Astrocyte (in vitro differentiated cells and primary cell): ENCODE data around the gene NKIRAS2. TPM values are rescaled to one million over a fixed set of nuclear protein-coding genes. Genes with fewer than 3 reads are reported as not detected.

Experiments used
- DNase-seq: peaks from one replicate; pipeline ENCODE4 v3.0.0-alpha.2; 2010; ENCODE audit warnings: low read depth
- FAIRE-seq: peaks from 2 replicates; lab custom pipeline; 2011; peaks lifted over from hg19 to GRCh38; lab: Jason Lieb, UNC
- H2AFZ ChIP-seq: 2 replicates; pipeline ENCODE4 v1.6.0; 2012; ENCODE audit warnings: low read depth, low read length, inconsistent platforms
- H3K27ac ChIP-seq: 2 replicates; pipeline ENCODE4 v1.5.1; 2011; ENCODE audit warnings: low read depth, low read length, inconsistent platforms
- H3K27me3 ChIP-seq: 2 replicates; pipeline ENCODE4 v1.6.0; 2011; ENCODE audit warnings: low read length, inconsistent platforms; ENCODE audit not compliant: insufficient read depth
- H3K36me3 ChIP-seq: 2 replicates; pipeline ENCODE4 v1.5.1; 2011; ENCODE audit warnings: low read length, inconsistent platforms; ENCODE audit not compliant: insufficient read depth
- H3K4me1 ChIP-seq: 2 replicates; pipeline ENCODE4 v1.5.1; 2011; ENCODE audit warnings: low read length, inconsistent platforms; ENCODE audit not compliant: insufficient read depth
- H3K4me2 ChIP-seq: 2 replicates; pipeline ENCODE4 v1.6.0; 2012; ENCODE audit warnings: low read length, inconsistent platforms
- H3K4me3 ChIP-seq: 2 replicates; pipeline ENCODE4 v1.5.1; 2011; ENCODE audit warnings: low read depth, mild to moderate bottlenecking, low read length, inconsistent platforms; ENCODE audit not compliant: insufficient read depth
- H3K79me2 ChIP-seq: 2 replicates; pipeline ENCODE4 v1.6.0; 2012; ENCODE audit warnings: mild to moderate bottlenecking, low read length, inconsistent platforms; ENCODE audit not compliant: insufficient read depth
- H3K9ac ChIP-seq: 2 replicates; pipeline ENCODE4 v1.6.0; 2012; ENCODE audit warnings: mild to moderate bottlenecking, low read length, inconsistent platforms
- H3K9me3 ChIP-seq: 2 replicates; pipeline ENCODE4 v1.5.1; 2012; ENCODE audit warnings: low read depth, mild to moderate bottlenecking, low read length, inconsistent platforms; ENCODE audit not compliant: insufficient read depth
- H4K20me1 ChIP-seq: 2 replicates; pipeline ENCODE4 v1.6.0; 2012; ENCODE audit warnings: low read length, inconsistent platforms; ENCODE audit not compliant: insufficient read depth
- H3K27ac Mint-ChIP-seq: one replicate; pipeline ENCODE4 v1.8.0; 2021; ENCODE audit warnings: mild to moderate bottlenecking, mixed read lengths; ENCODE audit not compliant: unreplicated experiment
- H3K27me3 Mint-ChIP-seq: one replicate; pipeline ENCODE4 v1.8.0; 2021; ENCODE audit warnings: low read depth, mixed read lengths; ENCODE audit not compliant: unreplicated experiment
- H3K36me3 Mint-ChIP-seq: one replicate; pipeline ENCODE4 v1.8.0; 2021; ENCODE audit warnings: low read depth, mixed read lengths; ENCODE audit not compliant: unreplicated experiment
- H3K4me1 Mint-ChIP-seq: one replicate; pipeline ENCODE4 v1.8.0; 2021; ENCODE audit warnings: low read depth, mixed read lengths; ENCODE audit not compliant: unreplicated experiment
- H3K4me3 Mint-ChIP-seq: one replicate; pipeline ENCODE4 v1.8.0; 2021; ENCODE audit warnings: mild to moderate bottlenecking, moderate library complexity, mixed read lengths; ENCODE audit not compliant: unreplicated experiment
- H3K9me3 Mint-ChIP-seq: one replicate; pipeline ENCODE4 v1.8.0; 2021; ENCODE audit warnings: mild to moderate bottlenecking, mixed read lengths; ENCODE audit not compliant: unreplicated experiment
- CTCF ChIP-seq: IDR thresholded peaks from 2 replicates; pipeline ENCODE4 v1.5.1; 2011; ENCODE audit warnings: low read depth, mild to moderate bottlenecking, inconsistent platforms, low read length, moderate library complexity; ENCODE audit not compliant: insufficient read depth
- EZH2 ChIP-seq: IDR thresholded peaks from 2 replicates; pipeline ENCODE4 v1.6.1; 2012; ENCODE audit warnings: mild to moderate bottlenecking, low read length, inconsistent platforms; ENCODE audit not compliant: insufficient read depth
- total RNA-seq: library from RNA; stranded (reverse); gene quantifications from 2 replicates; pipeline ENCODE4 v1.2.1, GENCODE V29; 2021

The NKIRAS2 gene
- total RNA-seq, 1 donor from 2014 or later: 60.5 TPM

DNA sequence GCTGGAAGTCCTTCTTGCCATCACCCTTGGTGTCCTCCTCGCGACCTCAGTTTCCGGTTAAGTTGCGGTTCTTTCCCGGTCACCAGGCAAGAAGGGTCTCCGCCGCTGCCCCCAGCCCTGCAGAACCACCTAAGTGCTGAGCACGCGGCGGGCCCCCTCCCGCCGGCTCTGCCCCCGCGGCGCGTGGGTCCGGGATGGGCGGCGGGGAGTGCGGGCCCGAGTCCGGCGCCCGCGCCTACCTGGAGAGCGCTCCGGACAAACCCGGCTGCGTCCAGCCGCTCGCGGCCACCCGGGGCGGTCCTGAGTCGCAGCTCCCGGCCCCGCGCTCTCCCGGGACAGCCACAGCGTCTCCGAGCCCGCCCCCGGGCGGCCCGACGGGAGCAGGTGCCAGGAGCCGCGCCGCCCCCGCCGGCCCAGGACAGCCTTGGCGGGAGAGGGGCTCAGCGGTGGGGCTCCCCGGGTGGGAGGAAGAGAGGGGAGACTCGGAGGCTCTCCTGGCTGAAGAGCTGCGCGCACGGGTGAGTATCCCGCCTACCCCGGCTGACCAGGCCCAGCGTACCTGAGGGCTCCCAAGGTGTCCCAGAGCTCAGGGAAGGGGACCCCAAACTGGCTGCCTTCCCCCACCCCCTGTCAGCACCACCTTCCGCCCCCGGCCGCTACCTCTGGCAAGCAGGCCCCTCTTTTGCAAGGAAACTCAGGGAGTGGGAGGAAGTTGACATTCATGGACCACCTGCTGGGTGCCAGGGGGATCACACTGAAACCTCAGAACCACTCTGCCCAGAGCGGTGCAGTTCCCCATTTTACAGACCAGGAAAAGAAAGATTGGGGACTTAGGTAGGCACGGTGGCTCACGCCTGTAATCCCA, 52.7 kb downstream of the NKIRAS2 start:
- Histone ChIP-seq H3K9me3 (no peaks in the 10 kb centered on the region), H3K79me2 (no peaks in the 10 kb centered on the region), H3K4me2 (peak overlapping the region; percentile 77), H3K36me3 (no peaks in the 10 kb centered on the region), H4K20me1 (no peaks in the 10 kb centered on the region), H3K27me3 (peaks cover 11% of the 10 kb centered on the region), H3K9ac (no peak overlapping the region), H3K27ac (no peak overlapping the region), H2AFZ (peak overlapping the region; percentile 45), H3K4me3 (peak overlapping the region; percentile 48), H3K4me1 (no peaks in the 10 kb centered on the region)
- Mint-ChIP-seq H3K4me3 (no peak overlapping the region), H3K27ac (no peak overlapping the region), H3K36me3 (no peaks in the 10 kb centered on the region), H3K4me1 (no peaks in the 10 kb centered on the region), H3K27me3 (peaks cover 48% of the 10 kb centered on the region), H3K9me3 (no peaks in the 10 kb centered on the region)
- no peak for TF ChIP-seq CTCF
- TF ChIP-seq EZH2: peak; percentile 84
- DNase-seq: no peak
- FAIRE-seq: no peak

Other genes with a start within 250 kb of the NKIRAS2 start
- gene JUP, start 233.4 kb upstream of the NKIRAS2 start, total RNA-seq: 236 TPM in 2 replicates
- 81.5 and 110 TPM in 2 replicates for gene P3H4, start 208.1 kb upstream of the NKIRAS2 start, total RNA-seq
- 446 and 584 TPM in 2 replicates for gene FKBP10, start 207.1 kb upstream of the NKIRAS2 start, total RNA-seq
- gene NT5C3B, start 183.9 kb upstream of the NKIRAS2 start, total RNA-seq: 47.4 and 56.1 TPM in 2 replicates
- gene KLHL10, start 182.3 kb upstream of the NKIRAS2 start, total RNA-seq: not detected in 2 replicates
- gene KLHL11, start 154.7 kb upstream of the NKIRAS2 start, total RNA-seq: 12.3 and 12.8 TPM in 2 replicates
- gene ACLY, start 101.1 kb upstream of the NKIRAS2 start, total RNA-seq: 296 and 326 TPM in 2 replicates
- 0.98 and 1.1 TPM in 2 replicates for gene ODAD4, start 89.5 kb upstream of the NKIRAS2 start, total RNA-seq
- 169 and 177 TPM in 2 replicates for gene CNP, start 53.3 kb upstream of the NKIRAS2 start, total RNA-seq
- 82.9 and 96.0 TPM in 2 replicates for gene DNAJC7, start 2.7 kb upstream of the NKIRAS2 start, total RNA-seq
- gene C17orf113, start 30.5 kb downstream of the NKIRAS2 start, total RNA-seq: 0.19 and 0.23 TPM in 2 replicates
- 0.36 and 0.39 TPM in 2 replicates for gene ZNF385C, start 78.4 kb downstream of the NKIRAS2 start, total RNA-seq
- gene DHX58, start 92.6 kb downstream of the NKIRAS2 start, total RNA-seq: 5.4 and 5.5 TPM in 2 replicates
- 23.6 and 25.5 TPM in 2 replicates for gene KAT2A, start 101.3 kb downstream of the NKIRAS2 start, total RNA-seq
- gene HSPB9, start 102.7 kb downstream of the NKIRAS2 start, total RNA-seq: not detected in 2 replicates
- gene RAB5C, start 134.9 kb downstream of the NKIRAS2 start, total RNA-seq: 201 and 209 TPM in 2 replicates
- not detected in 2 replicates for gene KCNH4, start 161.1 kb downstream of the NKIRAS2 start, total RNA-seq
- gene HCRT, start 165.4 kb downstream of the NKIRAS2 start, total RNA-seq: not detected in 2 replicates
- 0.26 and 0.64 TPM in 2 replicates for gene GHDC, start 174.4 kb downstream of the NKIRAS2 start, total RNA-seq